Natural killer cell (primary cell): Measurements from ENCODE around the gene SYT2. TPM values are rescaled to one million over a fixed set of nuclear protein-coding genes. Genes with fewer than 3 reads are reported as not detected.

Source experiments
- ATAC-seq, 3 donors: fragments of 150-1000 bp in 2 of 3; fragments of 200-7000 bp in 1 of 3; cut with Tn5 transposase; 1 replicate in 1 of 3; 2 replicates in 2 of 3; pipeline ENCODE4 v1.10.0; 2021; ENCODE audit warnings: mild to moderate bottlenecking in 2 of 3, moderate library complexity in 2 of 3
- DNase-seq, 2 donors: peaks; one replicate each; pipeline versions ENCODE4 v3.0.0 to v3.0.0-alpha.2; 2013 to 2021; ENCODE audit warnings: mixed read lengths in 1 of 2
- H3K27ac ChIP-seq: one replicate; pipeline ENCODE4 v1.5.1; 2013; ENCODE audit warnings: mild to moderate bottlenecking, low read length
- H3K27me3 ChIP-seq: one replicate; pipeline ENCODE4 v1.6.1; 2013; ENCODE audit warnings: low read length; ENCODE audit not compliant: control insufficient read depth, insufficient read depth
- H3K36me3 ChIP-seq: one replicate; pipeline ENCODE4 v1.6.1; 2013; ENCODE audit warnings: low read length; ENCODE audit not compliant: control insufficient read depth, insufficient read depth
- H3K4me1 ChIP-seq: one replicate; pipeline ENCODE4 v1.6.1; 2013; ENCODE audit warnings: low read length; ENCODE audit not compliant: control insufficient read depth, insufficient read depth
- H3K4me3 ChIP-seq: one replicate; pipeline ENCODE4 v1.5.1; 2013; ENCODE audit warnings: low read length
- H3K9me3 ChIP-seq: one replicate; pipeline ENCODE4 v1.6.1; 2013; ENCODE audit warnings: low read length; ENCODE audit not compliant: control insufficient read depth, insufficient read depth
- H3K27ac Mint-ChIP-seq, 2 donors: one replicate each; pipeline ENCODE4 v1.8.0; 2022; ENCODE audit warnings: mild to moderate bottlenecking in 2 of 2, mixed read lengths in 2 of 2, moderate library complexity in 1 of 2
- H3K27me3 Mint-ChIP-seq, 2 donors: one replicate each; pipeline ENCODE4 v1.8.0; 2022; ENCODE audit warnings: low read depth in 2 of 2, mixed read lengths in 2 of 2
- H3K36me3 Mint-ChIP-seq: one replicate; pipeline ENCODE4 v1.8.0; 2022; ENCODE audit warnings: mixed read lengths
- H3K4me1 Mint-ChIP-seq, 2 donors: one replicate each; pipeline ENCODE4 v1.8.0; 2022; ENCODE audit warnings: mixed read lengths in 2 of 2
- H3K4me3 Mint-ChIP-seq: one replicate; pipeline ENCODE4 v1.8.0; 2022; ENCODE audit warnings: mild to moderate bottlenecking, moderate library complexity, mixed read lengths
- H3K9me3 Mint-ChIP-seq, 2 donors: one replicate each; pipeline ENCODE4 v1.8.0; 2022; ENCODE audit warnings: mixed read lengths in 2 of 2
- WGBS: methylation state at CpG from one replicate; pipeline ENCODE4 v1.1.7; 2013; ENCODE audit warnings: missing lambda C conversion rate; ENCODE audit not compliant: insufficient coverage; 5-methylcytosine and 5-hydroxymethylcytosine counted together
- intact Hi-C: fragments of 100-400 bp; cut with micrococcal nuclease; formaldehyde crosslinking; loops from one replicate; pipeline ENCODE4 v1.14.2; 2022
- total RNA-seq, 4 donors: library from RNA; stranded (reverse); fragments of 120-200 nt in 1 of 4; gene quantifications; one replicate each; pipeline versions ENCODE4 v1.2.3 to v1.2.4, GENCODE V29; 2013 to 2022
- TF ChIP-seq, protein P1 (sequence below): fragments of 200-600 bp; IDR thresholded peaks from one replicate; pipeline ENCODE4 v1.8.0; 2022; ENCODE audit warnings: antibody characterized with exemption

The SYT2 gene
- total RNA-seq, 3 donors from 2014 or later (not counting 1 experiment from before 2014, with no cell fraction given) = not detected

DNA sequence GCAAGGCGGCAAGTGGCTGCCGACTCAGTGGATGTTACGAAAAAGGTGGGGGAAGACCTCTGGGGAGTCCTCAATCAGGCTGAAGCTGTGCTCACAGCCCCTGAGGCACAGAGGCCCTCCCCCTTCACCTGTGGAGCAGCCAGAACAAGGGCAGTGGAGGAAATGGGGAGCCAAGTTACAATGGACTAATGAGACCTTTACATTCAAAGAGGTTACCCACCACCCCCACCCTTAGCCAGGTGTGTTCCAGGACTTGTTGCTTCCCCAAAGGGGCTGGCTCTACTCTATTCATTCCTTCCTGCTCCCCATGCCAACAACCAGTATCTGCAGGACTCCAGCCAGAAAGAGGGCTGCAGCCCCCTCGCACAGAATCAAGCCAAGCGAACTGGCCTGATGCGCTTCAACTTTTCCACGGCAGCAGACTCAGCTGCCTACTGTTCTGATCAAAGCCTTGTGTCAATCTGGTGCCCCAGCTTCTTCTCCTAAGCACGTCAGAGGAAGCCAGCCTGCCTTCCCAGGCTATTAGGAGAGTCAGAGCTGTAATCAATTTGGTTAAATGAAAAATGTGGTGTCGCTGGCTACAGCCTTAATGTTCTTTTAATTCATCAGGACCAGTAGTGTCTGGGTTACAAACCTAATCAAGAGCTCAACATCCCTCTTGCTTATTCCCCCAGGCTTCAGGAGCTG, 1.8 kb upstream of the SYT2 start:
- Mint-ChIP-seq H3K4me3 (no peak overlapping the region), H3K36me3 (no peaks in the 10 kb centered on the region), H3K27me3 (peaks cover 52 to 66% of the 10 kb centered on the region in 2 donors), H3K4me1 (no peaks in the 10 kb centered on the region), H3K27ac (no peak overlapping the region), H3K9me3 (no peaks in the 10 kb centered on the region)
- H3K27ac ChIP-seq = no peak overlapping the region
- H3K9me3 ChIP-seq = no peaks in the 10 kb centered on the region
- no peaks in the 10 kb centered on the region for H3K36me3 ChIP-seq
- H3K4me1 ChIP-seq = peaks cover 7% of the 10 kb centered on the region
- intact Hi-C loops = no loop called here
- TF ChIP-seq, protein P1, sequence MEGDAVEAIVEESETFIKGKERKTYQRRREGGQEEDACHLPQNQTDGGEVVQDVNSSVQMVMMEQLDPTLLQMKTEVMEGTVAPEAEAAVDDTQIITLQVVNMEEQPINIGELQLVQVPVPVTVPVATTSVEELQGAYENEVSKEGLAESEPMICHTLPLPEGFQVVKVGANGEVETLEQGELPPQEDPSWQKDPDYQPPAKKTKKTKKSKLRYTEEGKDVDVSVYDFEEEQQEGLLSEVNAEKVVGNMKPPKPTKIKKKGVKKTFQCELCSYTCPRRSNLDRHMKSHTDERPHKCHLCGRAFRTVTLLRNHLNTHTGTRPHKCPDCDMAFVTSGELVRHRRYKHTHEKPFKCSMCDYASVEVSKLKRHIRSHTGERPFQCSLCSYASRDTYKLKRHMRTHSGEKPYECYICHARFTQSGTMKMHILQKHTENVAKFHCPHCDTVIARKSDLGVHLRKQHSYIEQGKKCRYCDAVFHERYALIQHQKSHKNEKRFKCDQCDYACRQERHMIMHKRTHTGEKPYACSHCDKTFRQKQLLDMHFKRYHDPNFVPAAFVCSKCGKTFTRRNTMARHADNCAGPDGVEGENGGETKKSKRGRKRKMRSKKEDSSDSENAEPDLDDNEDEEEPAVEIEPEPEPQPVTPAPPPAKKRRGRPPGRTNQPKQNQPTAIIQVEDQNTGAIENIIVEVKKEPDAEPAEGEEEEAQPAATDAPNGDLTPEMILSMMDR = no peak
- H3K4me3 ChIP-seq = no peak overlapping the region
- 81% methylated on average over 8 of the region's 9 CpGs for WGBS
- ATAC-seq (no peak), DNase-seq (no peak)
- H3K27me3 ChIP-seq = peaks cover 23% of the 10 kb centered on the region

DNA sequence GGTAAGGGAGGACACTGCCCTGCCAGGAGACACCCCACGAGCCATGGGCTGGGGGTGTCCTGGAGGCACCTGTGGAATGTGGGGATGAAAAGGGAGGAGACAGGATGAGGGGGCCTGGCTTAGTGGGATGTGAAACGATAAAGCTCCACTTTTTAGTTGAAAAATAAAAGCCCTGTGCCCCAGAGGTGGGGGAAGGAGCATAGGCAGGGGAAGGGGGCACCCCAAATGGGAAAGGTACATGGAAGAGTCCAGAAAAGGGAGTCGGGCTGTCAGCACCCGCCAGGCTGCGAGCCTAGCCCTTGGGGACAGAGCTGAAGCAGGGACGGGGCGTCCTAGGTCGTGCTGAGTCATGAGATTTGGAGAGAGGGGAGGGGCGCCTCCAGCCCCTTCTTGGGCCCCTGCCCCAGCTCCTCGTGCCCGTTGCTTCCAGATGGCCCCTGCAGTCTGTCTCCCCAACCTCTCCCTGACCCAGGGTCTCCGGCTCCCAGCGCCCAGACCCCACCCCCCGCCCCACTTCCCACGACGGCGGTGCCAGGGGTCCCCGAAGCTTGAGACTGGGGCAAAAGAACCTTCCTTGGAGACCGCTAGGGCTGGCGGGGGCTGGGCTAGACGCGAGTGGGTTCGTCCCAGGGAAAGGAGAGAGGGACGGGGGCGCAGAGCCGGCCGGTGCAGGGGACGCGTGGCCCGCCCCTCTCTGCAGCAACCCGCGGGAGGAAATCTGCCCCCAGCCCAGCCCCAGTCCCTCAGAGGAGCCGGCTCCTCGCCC, 795 bp downstream of the SYT2 start:
- intact Hi-C loops = no loop called here
- no peaks in the 10 kb centered on the region for H3K9me3 Mint-ChIP-seq
- Histone ChIP-seq H3K27me3 (peaks cover 23% of the 10 kb centered on the region), H3K36me3 (no peaks in the 10 kb centered on the region), H3K27ac (no peak overlapping the region), H3K9me3 (no peaks in the 10 kb centered on the region), H3K4me3 (no peak overlapping the region), H3K4me1 (peaks cover 7% of the 10 kb centered on the region)
- no peak for DNase-seq
- H3K27ac Mint-ChIP-seq = no peak overlapping the region
- 4% methylated on average over 34 of the region's 34 CpGs for WGBS
- TF ChIP-seq, protein P1 = no peak
- H3K36me3 Mint-ChIP-seq = no peaks in the 10 kb centered on the region
- no peaks in the 10 kb centered on the region for H3K4me1 Mint-ChIP-seq
- no peak overlapping the region for H3K4me3 Mint-ChIP-seq
- H3K27me3 Mint-ChIP-seq = peaks cover 56 to 61% of the 10 kb centered on the region in 2 donors
- no peak for ATAC-seq

DNA sequence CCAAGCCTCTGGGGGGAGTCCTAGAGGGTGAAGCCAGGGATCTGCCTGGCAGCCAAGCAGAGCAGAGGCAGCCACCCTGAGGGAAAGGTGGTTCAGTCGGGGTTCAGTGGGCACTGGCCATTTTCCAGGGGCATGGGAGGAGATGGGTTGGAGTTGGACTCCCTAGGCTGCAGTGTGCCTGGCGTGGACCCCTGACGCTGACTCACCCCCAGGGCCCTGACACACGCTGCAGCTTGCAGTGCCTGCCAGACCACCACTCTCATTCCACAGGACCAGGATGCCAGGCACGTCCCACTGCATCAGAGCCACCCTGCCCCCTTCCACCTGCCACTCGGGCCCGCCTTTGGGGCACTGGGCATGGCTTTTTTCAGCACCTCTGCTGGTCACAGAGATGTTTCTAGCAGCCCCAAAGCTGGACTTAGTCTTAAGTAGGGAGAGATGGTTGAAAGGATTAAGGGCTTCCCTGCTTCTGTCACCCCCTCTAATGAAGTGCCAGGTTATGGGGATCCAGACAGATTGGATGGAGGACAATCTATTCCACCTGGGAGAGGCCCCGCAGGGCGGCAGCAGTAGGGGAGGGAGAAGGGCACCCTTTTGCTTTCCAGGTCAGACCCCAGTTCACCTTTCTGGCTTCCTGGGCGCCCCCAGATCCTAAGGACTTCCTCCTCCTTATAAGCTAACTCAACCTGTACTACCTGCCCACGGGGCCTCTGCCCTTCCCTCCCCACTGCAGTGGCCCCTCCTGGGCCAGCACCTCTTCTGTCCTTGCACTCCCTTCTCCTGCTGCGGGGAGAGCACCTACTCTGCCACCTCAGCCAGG, 1.6 kb downstream of the SYT2 start:
- H3K4me3 Mint-ChIP-seq = no peak overlapping the region

More for the DNA sequence above, 1.6 kb downstream of the SYT2 start:
- peaks cover 7% of the 10 kb centered on the region for H3K4me1 ChIP-seq
- ATAC-seq (no peak), DNase-seq (no peak)
- intact Hi-C loops = no loop called here
- no peaks in the 10 kb centered on the region for H3K9me3 ChIP-seq
- Mint-ChIP-seq H3K27me3 (peaks cover 59 to 69% of the 10 kb centered on the region in 2 donors), H3K9me3 (no peaks in the 10 kb centered on the region), H3K36me3 (no peaks in the 10 kb centered on the region), H3K4me1 (no peaks in the 10 kb centered on the region), H3K27ac (no peak overlapping the region)
- no peaks in the 10 kb centered on the region for H3K36me3 ChIP-seq
- WGBS = 57% methylated on average over 11 of the region's 12 CpGs
- H3K27me3 ChIP-seq = peaks cover 26% of the 10 kb centered on the region
- no peak overlapping the region for H3K4me3 ChIP-seq
- H3K27ac ChIP-seq = no peak overlapping the region
- TF ChIP-seq, protein P1 = no peak
